Keratinocyte (primary cell): ENCODE measurements around the gene ANKFN1.

Source experiments
- EZH2 ChIP-seq: IDR thresholded peaks from one replicate; pipeline ENCODE4 v1.6.1; 2012; ENCODE audit warnings: inconsistent platforms, mild to moderate bottlenecking, low read length, moderate library complexity
- TF ChIP-seq, protein P1 (sequence below), 3 experiments: IDR thresholded peaks in 1 of 3; conservative IDR thresholded peaks in 1 of 3; optimal IDR thresholded peaks in 1 of 3; 2 replicates in 2 of 3; 3 replicates in 1 of 3; pipeline versions ENCODE3 to v1.5.1; 2011; ENCODE audit warnings: low read length in 3 of 3, mild to moderate bottlenecking in 3 of 3, moderate library complexity in 2 of 3, control low read depth in 1 of 3, inconsistent platforms in 1 of 3; ENCODE audit not compliant: insufficient read depth in 2 of 3; ENCODE audit errors: extremely low read depth in 1 of 3

GRCh38 chr17:56532926-56533325, 379.7 kb downstream of the ANKFN1 start:
- TF ChIP-seq, protein P1, sequence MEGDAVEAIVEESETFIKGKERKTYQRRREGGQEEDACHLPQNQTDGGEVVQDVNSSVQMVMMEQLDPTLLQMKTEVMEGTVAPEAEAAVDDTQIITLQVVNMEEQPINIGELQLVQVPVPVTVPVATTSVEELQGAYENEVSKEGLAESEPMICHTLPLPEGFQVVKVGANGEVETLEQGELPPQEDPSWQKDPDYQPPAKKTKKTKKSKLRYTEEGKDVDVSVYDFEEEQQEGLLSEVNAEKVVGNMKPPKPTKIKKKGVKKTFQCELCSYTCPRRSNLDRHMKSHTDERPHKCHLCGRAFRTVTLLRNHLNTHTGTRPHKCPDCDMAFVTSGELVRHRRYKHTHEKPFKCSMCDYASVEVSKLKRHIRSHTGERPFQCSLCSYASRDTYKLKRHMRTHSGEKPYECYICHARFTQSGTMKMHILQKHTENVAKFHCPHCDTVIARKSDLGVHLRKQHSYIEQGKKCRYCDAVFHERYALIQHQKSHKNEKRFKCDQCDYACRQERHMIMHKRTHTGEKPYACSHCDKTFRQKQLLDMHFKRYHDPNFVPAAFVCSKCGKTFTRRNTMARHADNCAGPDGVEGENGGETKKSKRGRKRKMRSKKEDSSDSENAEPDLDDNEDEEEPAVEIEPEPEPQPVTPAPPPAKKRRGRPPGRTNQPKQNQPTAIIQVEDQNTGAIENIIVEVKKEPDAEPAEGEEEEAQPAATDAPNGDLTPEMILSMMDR (optimal IDR thresholded peaks at IDR 0.05 in 1 of 3, IDR thresholded peaks at IDR 0.05 in 1 of 3, conservative IDR thresholded peaks at IDR 0.05 in 1 of 3; ENCODE audit: extremely low read depth in 1 of 3, insufficient read depth in 2 of 3, low read length in 3 of 3) = no peak
- TF ChIP-seq EZH2 = no peak
